Smooth muscle cell (in vitro differentiated cells): ENCODE measurements around the gene MAFG. TPM values are rescaled to one million over a fixed set of nuclear protein-coding genes. Genes with fewer than 3 reads are reported as not detected.

Source experiments
- DNase-seq: peaks from one replicate; lab custom pipeline; 2025; ENCODE audit not compliant: unreplicated experiment; lab: John Stamatoyannopoulos, UW
- H2AFZ ChIP-seq: fragments of 200-600 bp; sonication (generic); 2 replicates; pipeline ENCODE4 v1.6.0; 2016; ENCODE audit warnings: antibody characterized with exemption, low read depth, mild to moderate bottlenecking
- H3F3A ChIP-seq: fragments of 200-600 bp; sonication (generic); 2 replicates; pipeline ENCODE4 v1.6.0; 2017; ENCODE audit warnings: antibody characterized with exemption, low read depth
- H3K27ac ChIP-seq: fragments of 200-600 bp; sonication (generic); 2 replicates; pipeline ENCODE4 v1.5.1; 2016; ENCODE audit warnings: low read depth, mild to moderate bottlenecking
- H3K27me3 ChIP-seq: fragments of 200-600 bp; sonication (generic); 2 replicates; pipeline ENCODE4 v1.6.1; 2016; ENCODE audit warnings: low read depth, mild to moderate bottlenecking
- H3K36me3 ChIP-seq: fragments of 200-600 bp; sonication (generic); 2 replicates; pipeline ENCODE4 v1.5.1; 2016; ENCODE audit warnings: low read depth
- H3K4me1 ChIP-seq: fragments of 200-600 bp; sonication (generic); 2 replicates; pipeline ENCODE4 v1.5.1; 2016; ENCODE audit warnings: low read depth
- H3K4me2 ChIP-seq: fragments of 200-600 bp; sonication (generic); 2 replicates; pipeline ENCODE4 v1.6.0; 2016; ENCODE audit warnings: mild to moderate bottlenecking
- H3K4me3 ChIP-seq: fragments of 200-600 bp; sonication (generic); 2 replicates; pipeline ENCODE4 v1.5.1; 2016; ENCODE audit warnings: mild to moderate bottlenecking
- H3K79me2 ChIP-seq: fragments of 200-600 bp; sonication (generic); 2 replicates; pipeline ENCODE4 v1.6.0; 2016; ENCODE audit warnings: low read depth, mild to moderate bottlenecking
- H3K9ac ChIP-seq: fragments of 200-600 bp; sonication (generic); 2 replicates; pipeline ENCODE4 v1.6.0; 2016; ENCODE audit warnings: low read depth
- H3K9me3 ChIP-seq: fragments of 200-600 bp; sonication (generic); replicated peaks from 2 replicates; pipeline ENCODE4 v1.5.1; 2016; ENCODE audit warnings: low read depth
- H4K20me1 ChIP-seq: fragments of 200-600 bp; sonication (generic); 2 replicates; pipeline ENCODE4 v1.6.0; 2016; ENCODE audit warnings: low read depth
- CTCF ChIP-seq: fragments of 200-600 bp; sonication (generic); IDR thresholded peaks from 2 replicates; pipeline ENCODE4 v1.5.1; 2017; ENCODE audit warnings: borderline replicate concordance, mild to moderate bottlenecking, antibody characterized with exemption; ENCODE audit not compliant: insufficient read depth, poor library complexity, severe bottlenecking
- WGBS: methylation state at CpG from one replicate; pipeline ENCODE4 v1.1.7; 2016; ENCODE audit warnings: low lambda C conversion rate; 5-methylcytosine and 5-hydroxymethylcytosine counted together
- polyA plus RNA-seq: library from polyadenylated mRNA; unstranded; fragments of >200 nt; fragmentation: Nextera tagmentation; extraction: Ambion mirVana; gene quantifications from 2 replicates; pipeline ENCODE4 v1.2.1, GENCODE V29; 2016
- total RNA-seq: library from RNA; depleted of rRNA; stranded (reverse); fragments of >200 nt; gene quantifications from 2 replicates; pipeline ENCODE4 v1.2.3, GENCODE V29; 2014

Gene MAFG
- total and polyA plus RNA-seq, 2 experiments from 2014 or later = 15.3 to 30.3 TPM

GRCh38 chr17:81903896-81904599 is 23.5 kb downstream of the MAFG start:
- Histone ChIP-seq H3F3A (peaks cover 8% of the 10 kb centered on the region), H4K20me1 (peaks cover 16% of the 10 kb centered on the region), H3K36me3 (no peaks in the 10 kb centered on the region), H3K79me2 (no peaks in the 10 kb centered on the region), H3K9ac (no peak overlapping the region), H3K4me2 (no peak overlapping the region), H3K27ac (no peak overlapping the region), H3K4me1 (peaks cover 3% of the 10 kb centered on the region), H3K27me3 (no peaks in the 10 kb centered on the region), H3K4me3 (no peak overlapping the region), H2AFZ (no peak overlapping the region), H3K9me3 (no peaks in the 10 kb centered on the region)
- DNase-seq = no peak
- TF ChIP-seq CTCF = no peak
- 94% methylated on average over 24 of the region's 24 CpGs for WGBS

GRCh38 chr17:81903415-81903831 is 24.1 kb downstream of the MAFG start:
- Histone ChIP-seq H3K4me1 (peaks cover 3% of the 10 kb centered on the region), H3K36me3 (no peaks in the 10 kb centered on the region), H3K27ac (no peak overlapping the region), H3K79me2 (no peaks in the 10 kb centered on the region), H3F3A (peaks cover 10% of the 10 kb centered on the region), H3K27me3 (no peaks in the 10 kb centered on the region), H3K4me2 (no peak overlapping the region), H4K20me1 (peaks cover 22% of the 10 kb centered on the region), H2AFZ (no peak overlapping the region), H3K4me3 (no peak overlapping the region), H3K9ac (no peak overlapping the region), H3K9me3 (no peaks in the 10 kb centered on the region)
- TF ChIP-seq CTCF = no peak
- no peak for DNase-seq
- WGBS = 95% methylated on average over 10 of the region's 10 CpGs

GRCh38 chr17:81902653-81903414 is 24.7 kb downstream of the MAFG start:
- Histone ChIP-seq H3K4me1 (peaks cover 3% of the 10 kb centered on the region), H3K9me3 (no peaks in the 10 kb centered on the region), H3K4me3 (peak overlapping the region; percentile 48), H3K9ac (no peak overlapping the region), H3K4me2 (peak overlapping the region; percentile 95), H3K36me3 (no peaks in the 10 kb centered on the region), H4K20me1 (peaks cover 28% of the 10 kb centered on the region), H3K27me3 (no peaks in the 10 kb centered on the region), H3K79me2 (no peaks in the 10 kb centered on the region), H3F3A (peaks cover 16% of the 10 kb centered on the region), H2AFZ (no peak overlapping the region), H3K27ac (no peak overlapping the region)
- whole genome bisulfite sequencing = 61% methylated on average over 33 of the region's 47 CpGs
- DNase-seq = no peak
- TF ChIP-seq CTCF = no peak
